NCI-H1105 (cell line): ENCODE measurements around the gene EGFL7.

Source experiments
- DNase-seq: peaks from one replicate; lab custom pipeline; 2025; lab: John Stamatoyannopoulos, UW

EGFL7 gene

DNA sequence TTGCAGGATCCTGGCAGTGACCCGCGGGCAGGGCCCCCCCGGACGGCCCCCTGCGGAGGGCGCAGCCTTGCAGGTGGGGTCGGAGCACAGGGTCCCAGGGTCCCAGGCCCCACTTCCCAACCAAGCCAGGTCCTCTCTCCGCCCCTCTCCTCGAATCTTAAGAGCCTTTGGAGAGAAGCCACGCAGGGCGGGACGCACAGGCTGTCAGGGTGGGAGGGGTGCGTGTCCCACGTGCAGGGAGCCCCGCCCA is 18.4 kb upstream of the EGFL7 start:
- peak; percentile 11 for DNase-seq

DNA sequence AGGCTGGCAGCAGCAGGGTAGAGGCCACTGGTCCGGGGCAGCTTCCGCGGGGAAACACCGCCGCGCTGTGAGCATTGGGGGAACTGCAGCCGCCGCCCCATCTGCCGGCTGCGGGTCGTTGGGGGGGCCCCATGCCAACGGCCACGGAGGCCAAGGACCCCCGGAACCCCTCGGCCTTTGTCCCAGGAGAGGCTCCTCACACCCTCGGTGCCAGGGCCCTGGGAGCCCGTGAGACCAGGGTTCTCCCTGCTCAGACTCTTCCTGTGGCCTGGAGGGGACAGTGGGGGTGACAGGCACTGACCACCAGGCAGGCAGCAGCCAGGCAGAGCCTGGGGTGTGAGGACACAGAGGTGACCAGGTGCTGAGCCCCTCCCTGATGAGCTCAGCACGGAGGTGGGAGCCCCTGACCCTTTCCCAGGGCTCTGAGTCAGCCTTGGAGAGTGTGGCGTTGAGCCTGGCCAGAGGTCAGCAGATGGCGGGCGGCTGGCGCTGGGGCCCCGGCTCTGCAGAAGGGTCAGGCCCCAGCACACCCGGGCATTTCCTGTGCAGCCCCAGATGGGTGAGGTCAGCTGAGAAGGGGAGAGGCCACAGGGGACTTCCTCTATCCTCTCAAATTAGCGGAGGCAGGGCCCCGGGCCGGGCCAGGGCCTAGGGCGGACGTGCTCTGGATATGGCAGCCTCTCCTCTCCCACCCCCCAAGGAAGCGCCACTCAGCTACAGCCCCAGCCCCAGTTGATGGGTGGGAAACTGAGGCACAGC is 17.9 kb upstream of the EGFL7 start:
- no peak for DNase-seq

DNA sequence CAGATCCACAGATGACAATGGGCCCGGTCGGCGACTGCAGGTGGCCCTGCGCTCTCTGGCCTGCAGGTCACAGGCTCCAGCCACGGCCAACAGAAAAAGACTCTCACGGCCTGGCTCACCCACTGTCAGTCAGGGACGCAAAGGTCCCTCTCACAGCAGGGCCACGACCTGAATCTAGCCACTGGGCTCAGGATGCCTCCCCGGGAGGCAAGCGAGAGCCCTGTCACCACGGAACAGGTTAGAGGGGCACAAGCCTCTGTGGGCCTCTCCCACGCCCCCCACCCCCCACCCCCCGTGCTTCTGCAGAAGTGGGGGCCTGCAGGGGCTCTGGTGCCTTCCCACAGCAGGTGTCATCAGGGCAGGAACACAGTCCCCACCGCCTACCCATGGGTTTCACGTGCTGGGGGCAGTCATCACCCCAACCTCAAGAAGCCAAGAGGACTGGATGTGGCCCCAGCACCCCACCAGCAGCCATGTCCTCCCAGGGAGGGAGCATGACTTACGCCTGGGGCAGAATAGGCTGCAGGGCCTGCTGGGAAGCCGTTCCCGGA is 17.3 kb upstream of the EGFL7 start:
- DNase-seq, result no peak

DNA sequence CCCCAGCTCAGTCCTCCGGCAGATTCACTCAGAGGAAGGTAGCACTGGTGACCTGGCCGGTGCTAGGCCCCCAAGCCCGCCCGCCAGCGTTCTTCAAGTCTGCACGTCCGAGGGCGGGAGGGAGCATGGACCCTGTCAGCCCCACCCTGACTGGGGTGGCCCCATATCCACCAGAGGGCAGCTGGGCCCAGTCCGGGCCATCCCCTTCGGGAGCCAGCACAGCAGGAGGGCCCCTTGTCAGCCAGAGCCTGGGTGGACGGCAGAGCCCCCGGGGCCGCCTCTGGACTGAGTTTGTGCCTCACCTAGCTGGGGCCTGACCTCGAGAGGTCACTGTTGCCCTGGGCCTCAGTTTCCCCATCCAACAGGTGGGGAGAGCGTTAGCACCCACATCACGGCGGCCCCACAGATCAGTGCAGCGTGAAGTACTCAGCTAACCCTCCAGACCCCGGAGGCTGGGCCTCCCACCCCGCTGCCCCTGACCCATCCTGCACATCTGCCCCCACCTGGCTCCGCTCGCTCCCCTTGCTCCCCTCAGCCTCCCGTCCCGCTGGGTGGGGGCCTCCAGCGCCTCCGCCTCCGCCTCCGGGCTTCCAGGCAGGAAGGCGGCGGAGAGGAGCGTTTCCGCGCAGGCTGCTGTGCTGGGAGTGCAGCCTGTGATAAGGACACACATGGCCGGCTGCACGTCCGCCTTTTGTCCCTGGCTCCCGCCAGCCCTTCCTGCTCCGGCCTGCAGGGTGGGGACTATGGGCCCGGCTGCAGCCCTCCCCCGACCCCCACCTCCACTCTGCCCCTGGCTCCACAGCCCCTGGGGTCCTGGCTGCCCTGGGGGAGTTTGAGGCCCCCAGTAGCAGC is 16.6 kb upstream of the EGFL7 start:
- DNase-seq, result no peak

DNA sequence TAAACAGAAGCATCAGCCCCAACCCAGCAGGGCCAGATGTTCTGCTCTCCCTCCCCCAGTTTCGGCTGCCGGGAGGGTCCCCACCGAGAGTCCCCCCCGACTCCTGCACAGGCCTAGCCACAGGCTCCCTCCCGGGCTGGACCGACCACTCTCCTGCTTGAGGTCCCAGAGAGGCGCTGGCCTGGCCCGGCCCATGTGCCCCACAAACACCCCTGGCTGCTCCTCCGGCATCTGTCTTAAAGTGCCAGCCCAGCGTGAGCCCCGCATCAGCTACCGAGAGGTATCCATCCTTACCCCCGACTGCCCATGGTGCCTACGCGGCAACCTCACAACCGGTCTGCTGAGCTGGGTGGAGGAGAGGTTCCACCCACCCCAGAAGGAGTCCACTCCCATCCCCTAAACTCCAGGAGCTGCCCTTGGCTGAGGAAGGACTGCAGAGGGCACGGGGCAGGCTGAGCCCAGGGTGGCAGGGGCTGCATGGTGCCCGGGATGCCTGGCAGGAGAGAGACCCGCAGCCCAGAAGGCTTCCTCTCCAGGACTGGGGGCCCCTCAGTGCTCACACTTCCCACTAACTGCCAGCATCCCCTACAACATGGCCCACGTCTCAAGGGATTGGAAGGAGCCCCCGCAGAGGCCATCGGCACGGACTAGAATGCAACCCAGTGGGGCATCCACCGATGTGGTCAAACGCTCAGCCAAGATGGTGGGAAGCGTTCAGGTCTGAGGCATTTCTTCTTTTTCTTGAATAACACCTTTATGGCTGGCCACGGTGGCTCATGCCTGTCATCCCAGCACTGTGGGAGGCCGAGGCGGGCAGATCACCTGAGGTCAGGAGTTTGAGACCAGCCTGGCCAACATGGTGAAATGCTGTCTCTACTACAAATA is 15.6 kb upstream of the EGFL7 start:
- DNase-seq, result no peak

DNA sequence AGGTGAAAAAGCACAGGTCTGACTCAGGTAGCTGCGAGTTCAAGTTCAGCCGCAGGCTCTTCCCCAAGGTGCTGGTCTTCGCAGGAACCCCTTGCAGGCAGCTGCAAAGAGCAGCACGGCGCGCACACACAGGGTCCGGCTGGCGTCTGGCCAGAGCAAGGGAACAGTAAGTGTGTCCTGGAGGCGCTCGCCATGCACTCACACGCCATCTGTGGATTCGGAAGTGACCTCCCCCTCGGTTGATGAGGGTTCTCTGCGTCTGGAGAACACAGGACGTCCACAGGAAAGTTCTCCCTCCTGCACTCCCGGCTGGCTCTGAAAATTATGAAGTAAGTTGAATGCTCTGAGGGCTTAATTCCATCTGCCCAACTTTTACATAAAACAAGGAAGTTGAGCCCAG is 14.0 kb upstream of the EGFL7 start:
- no peak for DNase-seq

DNA sequence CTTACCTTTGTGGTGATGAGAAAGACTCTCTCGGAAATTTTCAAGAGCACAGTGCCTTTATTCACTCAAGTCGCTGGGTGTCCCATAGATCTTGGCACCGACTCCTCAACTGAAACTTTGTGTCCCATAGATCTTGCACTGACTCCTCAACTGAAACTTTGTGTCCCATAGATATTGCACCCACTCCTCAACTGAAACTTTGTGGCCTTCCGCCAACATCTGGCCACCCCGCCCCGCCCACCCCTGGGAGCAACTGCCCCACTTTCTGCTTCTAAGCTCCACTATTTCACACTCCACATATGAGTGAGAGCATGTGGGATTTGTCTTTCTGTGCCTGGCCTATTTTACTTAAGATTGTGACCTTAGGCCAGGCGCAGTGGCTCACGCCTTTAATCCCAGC is 12.7 kb upstream of the EGFL7 start:
- DNase-seq, result no peak

DNA sequence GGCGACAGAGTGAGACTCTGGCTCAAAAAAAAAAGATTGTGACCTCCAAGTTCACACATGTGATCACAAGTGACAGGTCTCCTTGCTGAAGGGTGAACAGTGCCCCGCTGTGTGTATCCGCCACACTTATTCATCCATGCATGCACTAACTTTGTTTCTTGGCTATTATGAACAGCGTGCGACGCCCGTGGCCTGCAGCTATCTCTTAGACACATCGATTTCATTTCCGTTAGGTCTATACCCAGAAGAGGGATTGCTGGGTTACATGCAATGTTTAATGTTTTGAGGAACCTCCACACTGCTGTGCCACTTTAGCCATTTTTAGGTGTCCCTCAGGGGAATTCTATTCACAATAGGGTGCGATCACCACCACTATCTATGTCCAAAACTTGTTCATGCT is 12.1 kb upstream of the EGFL7 start:
- no peak for DNase-seq

DNA sequence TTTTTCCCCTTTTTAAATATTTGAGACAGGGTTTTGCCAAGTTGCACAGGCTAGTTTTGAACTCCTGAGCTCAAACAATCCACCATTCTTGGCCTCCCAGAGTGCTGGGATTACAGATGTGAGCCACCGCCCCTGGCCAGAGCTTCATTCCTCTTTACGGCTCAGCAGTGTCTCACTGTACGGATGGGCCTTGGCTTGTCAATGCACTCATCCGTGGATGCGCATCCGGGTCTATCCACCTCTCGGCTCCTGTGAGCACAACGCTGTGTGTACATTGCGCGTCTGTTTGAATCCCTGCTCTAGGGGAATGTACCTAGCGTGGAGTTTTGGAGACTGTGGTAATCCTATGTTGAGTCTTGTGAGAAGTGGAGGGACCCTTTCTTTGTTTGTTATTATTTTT is 10.9 kb upstream of the EGFL7 start:
- no peak for DNase-seq

DNA sequence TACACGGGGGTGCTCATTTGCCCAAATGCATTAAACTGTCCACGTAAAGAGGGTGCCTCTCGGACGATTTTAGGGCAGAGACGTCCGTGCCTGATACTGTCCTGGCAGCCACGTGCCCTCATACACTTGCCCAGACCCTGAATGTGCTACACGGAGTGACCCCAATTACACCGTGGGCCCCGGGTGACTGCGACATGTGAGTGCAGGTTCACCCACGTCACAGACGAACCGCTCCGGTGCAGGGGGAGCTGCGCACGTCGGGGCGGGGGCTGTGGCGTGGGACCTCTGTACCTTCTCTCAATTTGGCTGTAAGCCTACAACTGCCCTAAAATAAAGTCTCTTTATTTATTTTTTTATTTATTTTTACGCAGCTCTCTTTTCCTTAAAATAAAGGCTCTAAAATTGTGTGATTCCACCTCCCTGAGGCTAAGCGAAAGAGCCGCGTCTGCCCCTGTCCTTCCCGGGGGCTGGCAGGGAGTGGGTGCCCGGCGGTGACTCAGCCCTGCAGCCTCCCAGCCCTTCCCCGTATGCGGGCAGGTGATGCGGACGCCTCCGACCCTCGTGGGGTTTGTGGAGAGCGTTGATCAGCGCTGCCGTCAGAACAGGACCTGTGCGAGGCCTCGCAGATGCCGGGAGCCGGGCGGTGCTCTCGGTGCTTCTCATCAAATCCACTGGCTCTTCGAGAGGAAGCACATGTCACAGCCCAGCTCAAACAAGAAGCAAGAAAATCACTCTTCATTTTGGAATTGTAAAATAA is 9.2 kb upstream of the EGFL7 start:
- no peak for DNase-seq

DNA sequence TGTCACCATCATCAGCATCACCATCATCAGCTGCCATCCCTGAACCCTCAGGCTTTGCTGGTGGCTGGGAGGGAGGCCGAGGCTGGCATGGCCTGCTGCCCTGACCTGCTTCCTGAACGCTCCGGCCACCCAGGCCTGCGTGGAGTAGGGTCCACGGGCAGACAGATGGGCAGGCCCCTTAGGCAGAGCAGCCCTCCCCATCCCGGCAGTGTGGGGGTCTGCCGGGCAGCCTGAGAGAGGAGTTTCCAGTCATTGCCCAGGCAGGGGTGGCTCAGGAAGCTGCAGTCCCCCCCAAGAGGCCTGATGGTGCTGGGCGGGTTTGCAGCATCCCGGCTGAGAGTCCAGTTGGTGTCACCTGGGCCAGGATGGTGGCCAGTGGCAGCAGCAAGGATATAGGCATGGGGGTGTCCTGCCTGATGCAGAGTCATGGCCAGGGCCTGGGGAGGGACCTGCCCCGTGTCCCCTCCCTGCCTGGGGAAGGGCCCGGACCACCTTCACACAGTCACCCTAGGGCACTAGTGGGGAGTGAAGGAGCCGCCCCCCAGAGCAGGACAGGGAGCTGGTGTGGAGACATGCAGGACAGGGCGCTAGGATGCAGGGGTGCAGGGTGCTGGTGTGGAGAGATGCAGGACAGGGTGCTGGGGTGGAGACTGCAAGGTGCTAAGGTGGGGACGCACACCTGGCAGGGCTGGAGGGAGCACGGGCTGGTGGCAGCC is 7.7 kb upstream of the EGFL7 start:
- no peak for DNase-seq

DNA sequence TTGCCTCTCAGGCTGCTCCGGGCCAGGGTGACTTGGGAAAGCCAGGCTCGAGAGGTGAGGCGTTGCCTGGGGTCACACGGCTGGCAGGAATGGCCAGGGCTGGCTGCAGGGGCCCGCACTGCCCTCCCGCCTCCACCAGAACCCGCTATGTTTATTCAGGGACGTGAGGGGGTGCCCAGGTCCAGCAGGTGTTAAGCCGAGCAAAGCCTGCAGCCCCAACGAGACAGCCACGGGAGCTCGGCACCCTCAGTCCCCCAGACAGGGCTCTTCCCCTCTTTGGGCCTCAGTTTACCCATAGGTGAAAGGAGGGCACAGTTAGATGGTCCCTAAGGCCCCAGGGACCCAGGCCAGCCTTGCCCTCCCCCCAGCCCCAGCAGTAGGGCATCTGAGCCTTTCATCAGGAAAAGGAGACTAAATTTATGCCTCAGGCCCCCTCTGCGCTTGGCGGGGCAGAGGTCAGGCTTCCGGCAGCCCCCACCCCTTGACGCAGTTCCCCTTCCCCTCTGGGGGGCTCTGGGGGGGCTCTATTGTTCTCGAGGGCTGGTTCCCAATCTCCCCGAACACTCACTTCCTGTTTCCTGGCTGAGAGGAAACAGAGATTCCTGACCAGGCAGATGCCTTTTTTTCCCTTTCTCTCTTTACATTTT is 7.1 kb upstream of the EGFL7 start:
- DNase-seq, result no peak

DNA sequence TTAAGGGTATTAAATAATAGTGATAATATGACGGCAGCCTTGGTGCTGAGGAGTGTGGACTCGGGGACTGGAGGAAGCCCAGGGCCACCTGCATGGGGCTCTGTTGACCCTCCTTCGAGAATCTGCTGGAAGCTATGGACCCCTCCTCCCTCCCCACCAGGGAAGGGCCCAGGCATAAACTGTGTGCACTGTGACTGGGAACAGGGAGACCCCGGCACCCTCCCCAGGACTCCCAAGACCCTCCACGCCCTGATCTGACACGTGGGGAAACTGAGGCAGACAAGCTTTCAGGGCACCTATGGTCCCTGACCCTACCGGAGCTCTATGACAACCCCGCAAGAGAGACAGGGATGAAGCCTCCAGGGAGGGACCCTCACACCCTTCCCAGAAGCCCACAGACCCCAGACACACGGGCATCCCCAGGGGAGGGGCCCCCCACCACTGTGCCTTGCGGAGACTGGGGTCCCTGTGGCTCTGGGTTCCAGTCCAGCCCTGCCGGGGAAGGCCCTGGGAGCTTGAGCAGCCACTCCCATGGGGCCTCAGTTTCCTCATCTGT is 6.5 kb upstream of the EGFL7 start:
- no peak for DNase-seq

DNA sequence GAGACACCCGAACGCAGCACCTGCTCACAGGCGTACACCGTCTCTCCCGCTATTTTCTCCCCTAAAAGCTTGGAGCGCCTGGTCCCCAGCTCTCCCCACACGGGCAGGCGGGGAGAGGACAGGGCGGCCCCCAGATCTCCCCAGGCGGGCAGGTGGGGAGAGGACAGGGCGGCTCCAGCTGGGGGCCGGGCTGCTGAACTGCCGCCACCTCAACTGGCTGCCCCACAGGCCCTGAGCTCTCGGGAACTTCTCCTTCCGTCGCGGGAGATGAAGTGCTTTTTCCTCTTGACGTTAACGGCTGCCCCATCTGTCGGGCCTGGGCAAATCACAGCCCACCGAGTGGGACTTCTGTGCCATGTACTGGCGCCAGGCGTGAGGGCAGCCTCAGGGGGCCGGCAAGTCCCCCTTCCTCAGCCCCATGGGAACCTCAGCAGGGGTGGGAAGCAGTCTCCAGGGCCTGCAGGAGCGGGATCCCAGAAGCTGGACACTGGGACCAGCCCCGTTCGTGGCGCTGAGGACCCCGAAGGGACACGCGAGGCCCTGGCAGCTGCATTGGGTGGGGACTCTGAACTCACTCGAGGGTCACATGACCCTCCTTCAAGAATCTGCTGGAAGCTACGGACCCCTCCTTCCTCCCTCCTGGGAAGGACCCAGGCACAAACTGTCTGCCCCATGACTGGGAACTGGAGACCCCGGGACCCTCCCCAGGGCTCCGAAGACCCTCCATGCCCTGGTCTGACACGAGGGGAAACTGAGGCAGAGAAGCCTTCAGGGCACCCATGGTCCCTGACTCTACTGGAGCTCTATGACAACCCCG is 5.7 kb upstream of the EGFL7 start:
- no peak for DNase-seq

DNA sequence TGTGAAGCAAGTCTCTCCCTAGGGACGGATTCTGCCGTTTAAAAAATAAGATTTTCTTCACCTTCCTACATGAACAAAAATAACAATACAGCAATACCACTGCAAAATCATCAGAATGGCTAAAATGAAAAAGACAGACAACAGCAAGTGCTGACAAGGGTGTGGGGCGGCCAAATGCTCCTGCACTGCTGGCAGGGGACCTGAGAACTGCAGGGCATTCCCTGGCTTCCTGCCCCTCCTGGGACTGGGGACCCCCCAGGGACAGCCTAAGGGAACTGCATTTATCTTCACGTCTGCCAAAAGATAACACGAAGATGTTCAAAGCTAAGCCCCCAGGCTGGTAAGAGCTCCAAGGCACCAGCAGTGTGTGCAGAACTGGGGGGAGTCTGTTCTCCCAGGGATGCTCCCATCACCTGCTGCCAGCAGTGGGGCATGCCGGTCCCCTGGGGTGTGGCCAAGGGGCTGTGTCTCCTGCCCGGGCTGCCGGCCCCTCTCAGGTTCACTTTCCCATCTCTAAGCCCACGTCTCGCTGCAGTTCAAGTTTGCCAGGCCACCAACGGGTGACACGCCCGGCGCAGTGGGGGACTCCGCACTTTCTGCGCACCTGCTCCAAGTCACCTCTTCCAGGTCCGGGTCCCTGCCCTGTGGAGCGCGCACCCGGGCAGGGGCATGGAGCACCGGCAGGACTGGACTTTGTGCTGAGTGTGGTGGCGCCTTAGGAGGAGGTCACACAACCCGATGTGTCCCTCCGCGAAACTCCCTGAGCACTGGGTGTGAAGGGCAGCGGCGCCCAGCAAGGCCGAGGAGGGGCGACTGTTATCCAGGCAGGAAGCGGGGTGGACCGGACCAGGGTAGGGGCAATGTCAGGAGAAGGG is 4.5 kb upstream of the EGFL7 start:
- no peak for DNase-seq

DNA sequence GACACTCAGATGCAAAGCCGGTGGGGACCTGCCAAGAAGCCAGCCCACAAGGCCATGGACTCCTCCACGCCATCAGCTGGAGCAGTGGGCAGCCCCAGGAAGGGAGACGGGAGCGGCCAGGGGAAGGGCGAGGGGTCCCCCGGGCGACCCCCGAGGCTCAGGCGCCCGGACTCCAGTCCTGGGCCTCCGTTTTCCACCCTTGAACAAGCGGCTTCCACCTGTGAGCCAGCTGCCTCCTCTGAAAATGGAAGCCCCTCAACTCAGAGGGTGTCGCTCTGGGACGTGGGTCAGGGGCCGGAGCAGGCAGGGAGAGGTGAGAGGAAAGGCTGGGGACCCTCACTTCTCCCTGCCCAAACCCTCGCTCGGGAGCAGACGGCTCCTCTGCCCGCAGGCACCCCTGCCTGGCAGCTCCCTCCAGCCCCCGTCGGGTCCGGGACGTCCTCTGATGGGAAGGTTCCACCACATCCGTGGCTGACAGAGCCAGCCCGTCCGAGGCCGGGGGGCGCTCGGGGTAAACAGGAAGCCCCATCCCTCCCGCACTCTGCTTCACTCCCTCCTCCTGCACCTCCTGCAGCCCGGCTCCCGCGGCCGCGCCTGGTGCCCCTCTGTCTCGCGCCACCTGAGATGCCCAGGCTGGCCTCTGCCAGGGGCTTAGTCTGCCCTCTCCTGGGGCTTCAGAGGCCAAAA is 3.7 kb upstream of the EGFL7 start:
- no peak for DNase-seq

DNA sequence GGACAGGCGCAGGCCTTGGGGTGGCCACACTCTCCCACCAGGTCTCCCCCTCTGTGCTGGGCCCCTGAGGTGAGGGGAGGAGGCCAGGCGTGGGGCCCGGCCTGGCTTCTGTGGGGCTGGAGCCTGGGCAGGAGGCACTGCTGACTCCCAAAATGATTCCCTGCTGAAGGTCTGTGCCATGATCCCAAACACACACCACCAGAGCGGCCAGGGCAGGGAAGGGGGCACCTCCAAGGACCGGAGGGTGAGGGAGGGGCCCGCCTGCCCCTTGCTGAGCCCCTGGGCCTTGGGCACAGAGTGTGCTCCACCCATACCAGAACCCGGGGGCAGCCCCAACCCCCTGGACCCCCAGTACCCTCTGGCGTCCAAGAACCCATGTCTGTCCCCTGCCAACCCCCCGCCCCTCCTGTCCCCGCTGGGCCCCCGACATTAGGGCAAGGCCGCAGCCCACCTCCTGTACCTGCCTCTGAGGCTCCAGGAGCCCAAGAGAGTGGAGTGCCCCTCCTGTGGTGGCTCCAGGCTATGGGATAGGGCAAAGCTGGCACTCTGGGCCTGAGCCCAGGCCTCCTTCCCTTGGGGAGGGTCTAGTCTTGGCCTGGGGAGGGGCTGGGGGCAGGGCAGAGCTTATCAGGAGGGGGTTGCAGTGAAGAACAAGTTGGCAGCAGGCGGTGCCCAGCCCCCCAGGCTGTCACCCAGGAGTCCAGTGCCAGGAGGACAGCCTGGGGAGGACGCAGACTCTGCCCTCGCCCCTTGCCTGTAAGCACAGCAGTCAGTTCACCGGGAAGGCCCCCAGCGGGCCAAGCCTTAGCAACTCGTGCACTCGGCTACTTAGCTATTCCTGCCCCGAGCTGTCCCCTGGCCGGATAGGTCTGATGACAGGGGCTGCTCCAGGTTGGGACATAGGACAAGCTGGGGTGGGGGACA is 2.6 kb upstream of the EGFL7 start:
- no peak for DNase-seq
